Psoas muscle (tissue), 8 donors: ENCODE data around the gene UTF1. TPM values are rescaled to one million over a fixed set of nuclear protein-coding genes. Genes with fewer than 3 reads are reported as not detected.

Experiments
- ATAC-seq, 4 donors: fragments of 200-7000 bp; cut with Tn5 transposase; one replicate each; pipeline ENCODE4 v1.9.1; 2020; ENCODE audit warnings: moderate library complexity in 3 of 4, mild to moderate bottlenecking in 2 of 4
- DNase-seq, 2 donors: peaks; one replicate each; pipeline ENCODE4 v3.0.0-alpha.2; 2020
- H3K27ac ChIP-seq: fragments of 200-600 bp; one replicate; pipeline ENCODE4 v1.8.0; 2022
- H3K27me3 ChIP-seq, 3 donors: fragments of 200-600 bp in 1 of 3; one replicate each; pipeline versions ENCODE4 v1.6.1 to v1.8.0; 2013 to 2022; ENCODE audit warnings: low read length in 2 of 3, mild to moderate bottlenecking in 2 of 3, moderate library complexity in 1 of 3; ENCODE audit not compliant: insufficient read depth in 3 of 3
- H3K36me3 ChIP-seq, 2 donors: fragments of 200-600 bp in 1 of 2; one replicate each; pipeline versions ENCODE4 v1.6.1 to v1.8.0; 2013 to 2022; ENCODE audit warnings: low read depth in 1 of 2, mild to moderate bottlenecking in 1 of 2, moderate library complexity in 1 of 2; ENCODE audit not compliant: insufficient read depth in 1 of 2
- H3K4me1 ChIP-seq: fragments of 200-600 bp; one replicate; pipeline ENCODE4 v1.8.0; 2022
- H3K4me3 ChIP-seq: fragments of 200-600 bp; one replicate; pipeline ENCODE4 v1.8.0; 2022; ENCODE audit warnings: mild to moderate bottlenecking
- H3K9me3 ChIP-seq: fragments of 200-600 bp; one replicate; pipeline ENCODE4 v1.8.0; 2022
- WGBS, 3 donors: extraction: QIAGEN DNeasy Blood & Tissue Kit; methylation state at CpG; one replicate each; pipeline versions ENCODE4 v1.1.6 to v1.1.7; 2013; 5-methylcytosine and 5-hydroxymethylcytosine counted together
- intact Hi-C, 2 donors: fragments of 100-400 bp; cut with DNase I; formaldehyde crosslinking; loops; one replicate each; pipeline versions ENCODE4 v1.11.0 to v1.14.2; 2022
- polyA plus RNA-seq, 3 donors: library from polyadenylated mRNA; stranded (reverse); fragments of 200-250 nt; gene quantifications; one replicate each; pipeline ENCODE4 v1.2.3, GENCODE V29; 2013
- total RNA-seq, 4 donors: library from RNA; stranded (reverse); fragmentation: NEBNext Ultra II Directional in 2 of 4; extraction: Animal tissue kit (Norgen Biotek cat#: 25700) in 2 of 4; gene quantifications; one replicate each; pipeline versions ENCODE4 v1.2.1 to v1.2.4, GENCODE V29; 2021 to 2023
- TF ChIP-seq, protein P1 (sequence below): fragments of 200-600 bp; IDR thresholded peaks from one replicate; pipeline ENCODE4 v1.8.0; 2022; ENCODE audit warnings: antibody characterized with exemption
- donor health status: healthy with polysubstance abuse.
- donor health status: DM: no; HTN: no; CAD: no; lungs with moderate emphysema.
- donor health status: Bipolar disorder and iron deficiency.
- donor health status: healthy.
- donor health status: DM: yes; HTN: yes; CAD: no.
- donor health status: DM: no; HTN: no; CAD: no.
- donor health status: DM: no; HTN: no; CAD: no.
- donor health status: DM: yes; HTN: yes; CAD: no.

The UTF1 gene
- total and polyA plus RNA-seq, 7 donors: not detected

GRCh38 chr10:133267293-133267692 is 37.3 kb downstream of the UTF1 start:
- DNase-seq (no peak), ATAC-seq (no peak)
- intact Hi-C loops: no loop called here
- 72 to 87% (median 77%) methylated on average over 6 to 14 of the region's 14 CpGs for WGBS, 3 donors
- Histone ChIP-seq H3K27ac (no peak overlapping the region), H3K36me3 (no peaks in the 10 kb centered on the region), H3K4me1 (peaks cover 3% of the 10 kb centered on the region), H3K9me3 (no peaks in the 10 kb centered on the region), H3K27me3 (no peaks in the 10 kb centered on the region), H3K4me3 (no peak overlapping the region)
- TF ChIP-seq, protein P1, sequence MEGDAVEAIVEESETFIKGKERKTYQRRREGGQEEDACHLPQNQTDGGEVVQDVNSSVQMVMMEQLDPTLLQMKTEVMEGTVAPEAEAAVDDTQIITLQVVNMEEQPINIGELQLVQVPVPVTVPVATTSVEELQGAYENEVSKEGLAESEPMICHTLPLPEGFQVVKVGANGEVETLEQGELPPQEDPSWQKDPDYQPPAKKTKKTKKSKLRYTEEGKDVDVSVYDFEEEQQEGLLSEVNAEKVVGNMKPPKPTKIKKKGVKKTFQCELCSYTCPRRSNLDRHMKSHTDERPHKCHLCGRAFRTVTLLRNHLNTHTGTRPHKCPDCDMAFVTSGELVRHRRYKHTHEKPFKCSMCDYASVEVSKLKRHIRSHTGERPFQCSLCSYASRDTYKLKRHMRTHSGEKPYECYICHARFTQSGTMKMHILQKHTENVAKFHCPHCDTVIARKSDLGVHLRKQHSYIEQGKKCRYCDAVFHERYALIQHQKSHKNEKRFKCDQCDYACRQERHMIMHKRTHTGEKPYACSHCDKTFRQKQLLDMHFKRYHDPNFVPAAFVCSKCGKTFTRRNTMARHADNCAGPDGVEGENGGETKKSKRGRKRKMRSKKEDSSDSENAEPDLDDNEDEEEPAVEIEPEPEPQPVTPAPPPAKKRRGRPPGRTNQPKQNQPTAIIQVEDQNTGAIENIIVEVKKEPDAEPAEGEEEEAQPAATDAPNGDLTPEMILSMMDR: no peak

GRCh38 chr10:133267829-133268228 is 37.8 kb downstream of the UTF1 start:
- H3K9me3 ChIP-seq: no peaks in the 10 kb centered on the region
- H3K27ac ChIP-seq: no peak overlapping the region
- 84 to 87% (median 86%) methylated on average over 21 to 22 of the region's 22 CpGs for WGBS, 3 donors
- no peak for ATAC-seq
- DNase-seq: no peak
- intact Hi-C loops: no loop called here
- no peak overlapping the region for H3K4me3 ChIP-seq
- TF ChIP-seq, protein P1: no peak
- no peaks in the 10 kb centered on the region for H3K4me1 ChIP-seq
- no peaks in the 10 kb centered on the region for H3K36me3 ChIP-seq
- H3K27me3 ChIP-seq: no peaks in the 10 kb centered on the region

DNA sequence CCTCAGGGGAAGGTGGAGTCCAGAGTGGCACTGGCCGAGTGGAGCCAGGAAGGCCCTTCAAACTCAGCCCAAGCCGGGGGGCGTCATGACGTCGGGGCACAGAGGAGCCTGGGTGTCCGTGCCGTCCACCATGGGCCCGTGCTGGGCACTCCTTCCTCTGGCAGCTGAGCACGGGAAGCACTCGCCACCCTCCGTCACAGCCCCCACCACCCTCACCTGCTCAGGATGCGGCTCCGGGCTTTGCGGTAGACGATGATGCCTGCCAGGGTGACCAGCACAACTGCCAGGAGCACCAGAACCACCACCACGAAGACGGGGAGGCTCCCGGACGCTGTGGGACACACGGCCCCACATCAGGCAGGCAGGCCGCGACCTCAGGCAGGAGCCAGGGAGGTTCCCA is 38.5 kb downstream of the UTF1 start:
- DNase-seq (no peak), ATAC-seq (no peak)
- WGBS, 3 donors: 88 to 94% (median 91%) methylated on average over 18 to 22 of the region's 22 CpGs
- Histone ChIP-seq H3K4me1 (no peaks in the 10 kb centered on the region), H3K4me3 (no peak overlapping the region), H3K9me3 (no peaks in the 10 kb centered on the region), H3K27me3 (no peaks in the 10 kb centered on the region), H3K36me3 (no peaks in the 10 kb centered on the region), H3K27ac (no peak overlapping the region)
- TF ChIP-seq, protein P1: no peak
- intact Hi-C loops: no loop called here

DNA sequence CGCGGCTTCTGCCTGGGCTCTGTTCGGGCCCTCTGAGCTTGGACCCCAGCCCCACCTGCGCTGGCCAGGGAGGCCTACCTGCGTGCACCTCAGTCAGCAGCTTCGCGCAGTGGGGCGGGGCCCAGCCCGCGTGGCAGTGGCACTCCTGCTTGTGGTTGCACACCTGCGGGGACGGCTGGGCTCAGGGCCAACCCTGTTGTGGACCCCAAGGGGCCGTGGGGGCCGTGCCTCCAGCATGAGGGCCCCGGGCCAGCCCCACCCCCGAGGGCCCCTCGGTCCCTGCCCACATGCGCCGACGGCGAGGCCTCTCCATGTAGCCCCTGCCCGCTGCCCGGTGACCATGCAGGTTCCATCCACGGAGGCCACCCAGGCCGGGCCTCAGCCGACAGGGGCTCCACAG is 39.4 kb downstream of the UTF1 start:
- H3K4me3 ChIP-seq: no peak overlapping the region
- H3K36me3 ChIP-seq: no peaks in the 10 kb centered on the region
- TF ChIP-seq, protein P1: no peak
- H3K9me3 ChIP-seq: no peaks in the 10 kb centered on the region
- 87 to 88% (median 88%) methylated on average over 24 to 26 of the region's 26 CpGs for WGBS, 3 donors
- no peaks in the 10 kb centered on the region for H3K4me1 ChIP-seq
- intact Hi-C loops: no loop called here
- H3K27me3 ChIP-seq: no peaks in the 10 kb centered on the region
- DNase-seq (no peak), ATAC-seq (no peak)
- no peak overlapping the region for H3K27ac ChIP-seq

GRCh38 chr10:133270204-133270603 is 40.2 kb downstream of the UTF1 start:
- no peaks in the 10 kb centered on the region for H3K4me1 ChIP-seq
- TF ChIP-seq, protein P1: no peak
- intact Hi-C loops: no loop called here

More at GRCh38 chr10:133270204-133270603, 40.2 kb downstream of the UTF1 start:
- DNase-seq (no peak), ATAC-seq (no peak)
- Histone ChIP-seq H3K36me3 (no peaks in the 10 kb centered on the region), H3K27me3 (peaks cover 0 to 8% (median 0%) of the 10 kb centered on the region in 3 donors), H3K9me3 (no peaks in the 10 kb centered on the region), H3K27ac (no peak overlapping the region), H3K4me3 (no peak overlapping the region)
- 88 to 91% (median 88%) methylated on average over 20 of the region's 20 CpGs for WGBS, 3 donors
